GM18526 (cell line): ENCODE measurements around the gene SULF2.

Experiments used
- POLR2A ChIP-seq: IDR thresholded peaks from 3 replicates; pipeline ENCODE4 v1.6.1; 2011; ENCODE audit not compliant: insufficient read length; ENCODE audit errors: extremely low read depth

SULF2 gene

GRCh38 chr20:47757145-47758035 is 27.9 kb downstream of the SULF2 start:
- TF ChIP-seq POLR2A: no peak

GRCh38 chr20:47754946-47755652 is 30.2 kb downstream of the SULF2 start:
- TF ChIP-seq POLR2A: no peak

DNA sequence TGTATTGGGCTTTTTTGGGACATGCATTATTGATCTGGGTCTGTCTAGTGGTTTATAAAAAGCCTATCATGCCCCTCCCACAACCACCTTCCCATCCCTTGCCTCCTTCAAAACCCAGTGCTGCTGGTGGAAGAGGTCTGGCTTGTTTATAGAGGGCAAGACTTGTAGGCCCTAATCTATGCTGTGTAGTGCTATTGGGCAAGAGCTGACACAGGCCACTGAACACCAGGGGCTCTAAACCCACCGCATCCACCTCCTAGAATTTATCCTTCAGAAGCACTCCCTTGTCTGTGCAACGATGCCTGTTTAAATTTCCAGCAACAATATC is 30.9 kb downstream of the SULF2 start:
- no peak for TF ChIP-seq POLR2A

- TF ChIP-seq POLR2A: no peak
Observed at GRCh38 chr20:47753576-47754387, 31.5 kb downstream of the SULF2 start.

- TF ChIP-seq POLR2A: no peak
Observed at GRCh38 chr20:47751449-47751848, 33.8 kb downstream of the SULF2 start.

DNA sequence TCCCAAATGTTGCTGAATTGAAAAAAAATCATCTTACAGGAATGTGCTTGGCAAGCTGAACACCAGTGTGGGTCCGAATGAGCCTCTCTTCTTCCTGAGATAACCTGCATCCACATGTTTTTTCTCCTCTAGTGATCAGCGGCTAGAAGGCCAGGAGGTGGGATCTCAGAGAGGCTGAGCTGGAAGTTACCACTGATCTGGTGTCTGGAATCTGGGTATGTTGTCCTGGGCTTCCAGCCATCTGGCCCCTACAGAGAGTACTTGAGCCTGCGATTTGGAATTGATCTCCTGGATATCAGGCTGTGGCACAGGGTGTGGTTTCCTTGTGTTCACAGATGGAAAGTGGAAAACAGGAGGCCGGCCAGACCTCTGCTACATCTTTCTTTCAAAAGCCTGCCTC is 35.9 kb downstream of the SULF2 start:
- no peak for TF ChIP-seq POLR2A

- no peak for TF ChIP-seq POLR2A
Observed at GRCh38 chr20:47748823-47749222, 36.5 kb downstream of the SULF2 start.

DNA sequence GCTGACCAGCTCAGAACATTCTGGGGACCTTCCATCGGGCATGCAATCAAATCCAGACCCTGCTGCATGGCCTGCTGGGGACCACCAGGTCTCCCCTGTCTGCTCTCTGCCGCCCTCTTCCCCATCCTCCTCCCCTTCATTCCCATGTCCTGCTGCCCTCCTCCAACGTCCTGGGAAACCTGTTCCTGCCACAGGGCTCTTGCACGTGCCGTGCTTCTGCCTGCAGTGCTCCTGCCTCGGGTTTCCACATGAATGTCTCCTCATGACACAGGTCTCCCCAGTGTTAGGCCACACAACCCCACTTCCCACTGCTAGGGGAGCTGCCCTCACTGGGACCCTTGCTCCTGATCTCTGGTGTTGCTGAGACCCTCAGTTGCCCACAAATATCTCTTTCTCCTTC is 37.2 kb downstream of the SULF2 start:
- TF ChIP-seq POLR2A: no peak

- TF ChIP-seq POLR2A: no peak
Observed at GRCh38 chr20:47747669-47748031, 37.6 kb downstream of the SULF2 start.

- TF ChIP-seq POLR2A: no peak
Observed at GRCh38 chr20:47744803-47745202, 40.5 kb downstream of the SULF2 start.

- no peak for TF ChIP-seq POLR2A
Observed at GRCh38 chr20:47743671-47744070, 41.6 kb downstream of the SULF2 start.

DNA sequence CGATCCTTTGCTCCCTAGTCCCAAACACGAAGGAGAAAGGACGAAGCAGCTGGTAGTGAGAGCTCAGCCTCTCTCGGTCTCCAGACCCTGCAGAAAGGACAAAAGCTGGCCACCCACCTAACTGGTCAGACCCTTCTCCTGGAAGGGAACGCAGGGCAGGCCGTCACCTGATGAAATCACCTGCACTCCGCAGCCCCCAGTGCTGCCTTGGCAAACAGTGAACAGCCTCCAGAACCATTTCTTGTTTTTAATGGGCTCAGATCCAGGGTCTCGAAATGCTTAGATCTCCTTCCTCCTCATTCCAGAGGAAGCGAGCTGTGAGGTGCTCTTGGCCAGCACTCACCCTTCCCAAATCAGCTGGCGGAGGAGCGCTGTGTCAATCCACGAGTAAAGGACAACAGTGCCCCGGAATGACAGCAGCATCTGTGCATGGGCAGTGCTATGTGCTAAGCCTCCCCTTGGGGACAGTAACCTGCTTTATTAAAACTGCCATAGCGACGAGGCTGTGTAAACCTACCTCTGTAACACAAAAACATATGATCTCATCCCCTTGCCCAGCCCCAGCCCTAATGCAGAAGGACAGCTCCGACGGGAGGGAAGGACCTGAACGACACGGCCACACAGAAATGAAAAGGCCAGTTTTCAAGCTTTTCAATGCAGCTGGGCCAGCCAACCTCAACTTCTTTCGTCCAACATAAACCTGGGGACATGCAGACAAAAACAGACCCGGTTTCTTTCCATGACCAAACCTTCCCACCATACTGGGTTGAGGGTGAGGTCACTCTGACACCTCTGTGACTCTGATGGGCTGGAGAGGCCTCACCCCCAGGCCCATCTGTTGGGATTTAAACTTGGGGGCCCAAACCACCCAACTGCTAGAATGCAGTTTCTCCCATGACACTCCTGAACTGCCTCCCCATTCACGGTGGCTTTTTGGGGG is 43.3 kb downstream of the SULF2 start:
- TF ChIP-seq POLR2A: no peak

GRCh38 chr20:47740862-47741184 is 44.5 kb downstream of the SULF2 start:
- TF ChIP-seq POLR2A: no peak

GRCh38 chr20:47740121-47740861 is 45.0 kb downstream of the SULF2 start:
- TF ChIP-seq POLR2A: no peak
